GM19043 (cell line): ENCODE results near the gene FLNB.
A peak's percentile ranks its signal among the peaks of the same experiment; 100 is the strongest.
"Not testable (repeated sequence)": the region's sequence is repeated elsewhere in the genome, so short reads cannot be mapped to it uniquely, and the experiment has no call there.

ENCODE experiments used
- ATAC-seq: cut with Tn5 transposase; IDR thresholded peaks from one replicate; pipeline ENCODE4 v1.9.1; 2021; ENCODE audit warnings: low read depth; ENCODE audit not compliant: unreplicated experiment

The FLNB gene

GRCh38 chr3:58193682-58194407 is 185.6 kb downstream of the FLNB start:
- no peak for ATAC-seq

DNA sequence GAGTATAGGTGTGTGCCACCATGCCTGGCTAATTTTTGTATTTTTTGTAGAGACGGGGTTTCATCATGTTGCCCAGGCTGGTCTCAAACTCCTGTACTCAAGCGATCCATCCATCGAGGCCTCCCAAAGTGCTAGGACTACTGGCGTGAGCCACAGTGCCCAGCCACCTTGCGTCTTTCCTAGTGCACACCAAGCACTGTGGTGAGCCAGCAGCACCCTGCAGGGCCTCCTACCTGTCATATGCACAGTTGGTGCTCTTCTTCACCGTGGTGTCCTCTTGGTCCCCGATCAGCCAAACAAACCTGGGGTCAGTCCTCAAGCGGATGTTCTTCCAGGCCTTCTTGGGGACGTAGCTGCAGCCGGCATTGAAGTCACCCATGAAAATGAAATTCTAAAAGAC is 189.4 kb downstream of the FLNB start:
- no peak for ATAC-seq

DNA sequence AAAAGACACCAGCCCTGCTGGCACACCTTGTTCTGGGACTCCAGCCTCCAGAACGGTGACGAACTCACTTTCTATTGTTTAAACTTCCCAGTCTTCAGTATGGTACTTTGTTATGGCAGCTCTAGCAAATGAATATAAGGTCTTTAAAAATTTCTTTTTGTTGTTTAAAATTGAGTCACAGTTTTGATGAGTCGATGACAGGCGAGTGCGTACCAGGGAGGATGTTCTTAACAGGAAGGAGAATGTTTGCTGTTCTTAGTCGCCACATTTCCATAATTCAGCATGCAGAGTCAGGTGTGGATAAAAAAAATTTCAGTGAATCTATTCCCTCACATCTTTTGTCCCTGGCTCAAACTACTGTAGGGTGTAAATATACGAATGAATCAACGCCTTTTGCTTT is 190.1 kb downstream of the FLNB start:
- no peak for ATAC-seq

GRCh38 chr3:58198804-58199203 is 190.6 kb downstream of the FLNB start:
- no peak for ATAC-seq

GRCh38 chr3:58200121-58200709 is 192.0 kb downstream of the FLNB start:
- ATAC-seq = no peak

- ATAC-seq = no peak
Observed at GRCh38 chr3:58200846-58201355, 192.7 kb downstream of the FLNB start.

DNA sequence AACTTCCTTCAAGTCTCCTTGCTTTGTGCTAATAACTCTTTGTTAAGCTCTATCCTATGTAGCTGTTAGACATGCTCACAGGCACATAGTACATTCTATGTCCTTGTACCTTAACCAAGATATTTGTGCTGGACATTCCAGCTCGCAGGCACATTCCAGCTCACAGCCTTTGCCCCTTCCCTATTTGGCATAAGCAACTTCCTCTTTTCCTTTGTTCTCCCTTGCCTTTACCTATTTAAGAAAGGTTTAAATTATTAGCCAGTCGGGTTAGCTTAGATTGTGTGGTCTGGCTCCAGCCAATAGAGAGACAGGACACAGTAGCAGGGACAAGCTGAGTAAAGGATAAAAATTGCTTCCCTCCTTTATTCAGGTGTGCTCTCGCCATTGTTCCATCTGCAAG is 193.2 kb downstream of the FLNB start:
- not testable (repeated sequence) for ATAC-seq

GRCh38 chr3:58202917-58203360 is 194.7 kb downstream of the FLNB start:
- ATAC-seq = peak; percentile 78

DNA sequence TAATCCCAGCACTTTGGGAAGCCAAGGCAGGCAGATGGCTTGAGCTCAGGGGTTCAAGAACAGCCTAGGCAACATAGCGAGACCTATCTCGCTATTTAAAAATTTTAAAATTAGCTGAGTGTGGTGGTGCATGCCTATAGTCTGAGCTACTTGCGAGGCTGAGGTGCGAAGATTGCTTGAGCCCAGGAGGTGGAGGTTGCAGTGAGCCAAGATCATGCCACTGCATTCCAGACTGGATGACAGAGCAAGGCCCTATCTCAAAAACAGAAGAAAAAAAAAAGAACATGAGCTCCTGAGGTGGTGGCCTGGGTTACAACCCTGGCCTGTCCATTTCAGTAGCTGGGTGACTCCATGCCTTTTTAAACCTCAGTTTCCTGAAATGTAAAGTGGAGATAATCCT is 195.3 kb downstream of the FLNB start:
- no peak for ATAC-seq

DNA sequence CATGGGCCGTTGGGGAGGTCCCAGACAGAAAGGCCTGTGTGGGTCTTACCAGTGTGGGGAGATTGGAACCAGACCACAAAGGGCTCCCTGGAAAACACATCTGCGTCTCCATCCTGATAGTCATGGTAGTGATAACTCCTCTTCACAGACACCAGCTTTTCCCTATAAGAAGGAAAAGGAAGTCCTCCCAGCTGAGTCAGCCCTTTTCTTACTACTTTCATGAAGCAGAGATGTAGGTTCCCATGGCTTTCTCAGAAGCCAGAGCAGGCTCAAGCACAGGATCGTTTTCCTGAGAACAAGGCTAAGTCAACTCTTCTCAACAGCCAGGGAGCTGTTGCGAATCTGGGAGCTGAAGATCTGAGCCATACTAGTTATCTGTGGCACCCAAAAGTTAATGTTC is 196.5 kb downstream of the FLNB start:
- no peak for ATAC-seq

DNA sequence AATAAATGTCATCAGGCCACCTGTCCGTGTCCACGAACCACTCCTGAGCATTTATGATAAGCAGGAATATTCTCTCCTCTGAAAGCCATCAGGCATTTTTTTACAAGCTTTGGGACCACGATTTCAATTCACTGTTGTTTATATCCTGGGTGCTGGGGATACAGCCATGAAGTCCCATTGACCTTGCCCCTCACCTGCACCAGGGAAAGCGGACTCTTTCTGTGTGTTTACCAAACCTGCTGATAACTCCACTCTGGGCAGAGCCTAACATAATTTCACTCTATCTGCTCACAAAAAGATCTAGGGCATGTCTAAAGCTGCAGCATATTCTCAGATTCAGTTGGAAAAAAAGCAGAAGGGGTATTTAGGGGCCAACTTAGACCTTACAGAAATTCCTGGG is 197.8 kb downstream of the FLNB start:
- ATAC-seq = no peak

- no peak for ATAC-seq
Observed at GRCh38 chr3:58206406-58207011, 198.3 kb downstream of the FLNB start.

DNA sequence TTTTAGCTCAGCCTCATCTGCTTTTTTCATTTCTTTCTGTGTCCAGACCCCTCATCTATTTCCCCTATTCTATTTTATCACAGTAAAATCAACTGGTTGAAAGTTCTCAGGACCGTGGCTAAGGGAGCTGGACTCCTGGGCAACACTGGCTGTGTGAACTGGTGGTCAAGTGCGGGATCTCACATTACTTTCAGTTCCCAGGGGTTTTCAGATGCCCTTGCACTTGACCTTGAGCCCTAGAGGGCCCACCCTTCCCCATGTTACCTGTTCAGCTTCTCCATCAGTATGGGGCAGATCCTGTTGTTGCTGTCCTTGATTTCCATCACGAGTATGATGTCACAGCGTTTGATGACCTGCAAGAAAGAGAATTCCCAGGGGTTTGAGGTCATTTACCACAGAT is 199.7 kb downstream of the FLNB start:
- ATAC-seq = no peak

DNA sequence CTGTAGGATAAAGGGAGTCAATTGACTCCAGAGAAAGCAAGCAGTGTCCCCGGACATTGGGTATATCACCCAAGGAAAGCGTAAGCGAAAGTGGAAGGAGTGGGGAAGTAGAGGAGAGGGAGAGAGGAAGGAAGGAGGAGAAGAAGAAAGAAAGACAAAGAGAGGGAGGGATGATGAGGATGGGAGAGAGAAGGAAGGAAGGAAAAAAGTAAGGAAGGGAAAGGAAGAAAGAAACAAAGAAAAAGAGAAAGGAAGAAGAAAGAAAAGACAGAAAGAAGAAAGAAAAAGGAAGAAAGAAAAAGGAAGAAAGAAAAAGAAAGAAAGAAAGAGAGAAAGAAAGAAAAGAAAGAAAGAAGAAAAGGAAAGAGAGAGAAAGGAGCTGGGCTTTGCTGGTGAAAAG is 201.7 kb downstream of the FLNB start:
- ATAC-seq = no peak

DNA sequence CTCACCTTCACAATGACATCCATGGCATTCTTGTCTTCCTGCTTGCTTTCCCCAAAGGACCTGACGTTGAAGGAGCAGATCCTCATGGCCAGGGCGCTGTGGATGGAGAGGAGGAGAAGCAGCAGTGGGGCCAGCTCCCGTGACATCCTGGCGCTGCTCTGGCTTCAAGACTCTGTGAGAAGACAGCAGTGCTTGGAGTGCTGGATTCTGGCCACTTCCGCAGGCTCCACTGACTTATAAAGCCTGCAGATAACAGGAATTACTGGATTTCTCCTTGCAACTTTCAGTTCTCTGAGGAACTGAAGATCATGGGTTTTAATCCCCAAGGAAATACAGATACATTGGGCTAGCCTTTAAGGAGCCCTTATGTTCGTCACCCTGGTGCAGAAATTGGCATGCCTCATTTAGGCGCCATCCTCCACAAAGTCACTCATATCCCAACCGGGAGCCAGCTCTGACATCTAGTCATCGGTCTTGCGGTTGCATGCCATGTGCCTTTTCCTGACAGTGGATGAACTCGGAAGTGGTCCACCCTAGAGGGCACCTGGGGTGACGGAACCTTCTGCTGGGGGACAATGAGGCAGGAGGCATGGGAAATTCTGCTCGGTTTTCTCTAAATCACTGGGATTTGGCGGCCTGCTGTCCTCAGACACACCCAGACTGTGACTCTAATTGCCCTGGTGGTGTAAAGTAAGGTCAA is 202.7 kb downstream of the FLNB start, which contains the start of gene DNASE1L3:
TSS of gene DNASE1L3 (minus strand) at position 212 of the 700 bp plus-strand sequence. CDS start at position 146, 66 bp downstream.
- no peak for ATAC-seq

DNA sequence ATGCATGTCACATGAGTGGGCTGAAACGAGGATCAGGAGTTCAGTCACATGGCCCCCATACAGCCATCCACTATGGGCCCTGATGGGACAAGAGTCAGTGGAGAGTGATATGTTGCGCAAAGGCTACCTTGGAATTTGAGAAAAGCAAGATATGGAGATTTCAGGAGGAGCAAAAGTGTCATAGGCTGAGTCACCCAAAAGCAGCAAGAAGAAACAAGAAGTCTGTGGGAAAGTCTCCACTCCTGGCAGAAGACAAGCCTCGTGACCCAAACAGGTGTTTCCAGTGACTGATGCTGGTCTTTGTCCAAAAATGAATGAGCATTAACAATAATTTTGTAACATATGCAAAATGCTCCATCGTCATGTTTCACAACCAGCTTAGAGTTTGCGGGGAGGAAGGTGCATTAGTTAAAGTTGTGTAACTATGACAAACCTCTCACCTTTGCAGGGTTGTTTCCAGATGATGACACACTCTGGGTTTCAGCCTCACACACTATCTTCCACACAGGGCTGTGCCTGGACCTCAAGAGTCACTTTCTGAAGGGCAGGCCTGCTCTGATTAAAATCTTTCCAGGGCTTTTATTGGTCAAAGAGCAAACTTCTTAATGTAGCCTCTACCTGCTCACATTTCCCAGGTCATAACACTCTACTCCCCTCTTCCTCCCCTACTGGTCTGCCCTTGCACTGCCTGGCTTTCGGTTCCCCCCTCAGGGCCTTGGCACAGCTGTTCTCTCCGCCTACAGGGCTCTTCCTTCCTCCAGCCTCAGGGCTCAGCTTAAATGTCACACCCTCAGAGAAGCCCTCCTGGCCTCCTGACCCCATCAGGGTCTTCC is 206.5 kb downstream of the FLNB start:
- ATAC-seq = peak; percentile 71

GRCh38 chr3:58215317-58216025 is 207.2 kb downstream of the FLNB start:
- ATAC-seq = peak; percentile 2

- no peak for ATAC-seq
Observed at GRCh38 chr3:58216496-58217195, 208.4 kb downstream of the FLNB start.
